Prostate gland (tissue), 2 donors: ENCODE results near the gene KRTAP2-3.
"Not testable (repeated sequence)": the region's sequence is repeated elsewhere in the genome, so short reads cannot be mapped to it uniquely, and the experiment has no call there.

ENCODE experiments used
- CTCF ChIP-seq, 4 experiments: fragments of 200-600 bp in 2 of 4; fragments of 450-650 bp in 2 of 4; sonication (generic) in 2 of 4; IDR thresholded peaks; 1 replicate in 3 of 4; 2 replicates in 1 of 4; pipeline ENCODE4 v1.5.1; 2016 to 2019; ENCODE audit warnings: antibody characterized with exemption in 4 of 4, mild to moderate bottlenecking in 2 of 4, moderate library complexity in 2 of 4
- POLR2A ChIP-seq: fragments of 450-650 bp; IDR thresholded peaks from one replicate; pipeline ENCODE4 v1.6.1; 2016; ENCODE audit warnings: antibody characterized with exemption, mild to moderate bottlenecking

- TF ChIP-seq POLR2A; CTCF (IDR thresholded peaks at IDR 0.05): not testable (repeated sequence)
These were observed 28.9 kb upstream of the KRTAP2-3 start for GRCh38 chr17:41088760-41089352.
